Endodermal cell (in vitro differentiated cells): ENCODE measurements around the gene CCSER1. TPM values are rescaled to one million over a fixed set of nuclear protein-coding genes. Genes with fewer than 3 reads are reported as not detected.

Experiments used
- DNase-seq: peaks from one replicate; pipeline ENCODE4 v3.0.0-alpha.2; 2017
- H3K27ac ChIP-seq: 2 replicates; pipeline ENCODE4 v1.5.1; 2013; ENCODE audit warnings: mild to moderate bottlenecking, low read depth, low read length, moderate library complexity
- H3K27me3 ChIP-seq: 2 replicates; pipeline ENCODE4 v1.6.1; 2013; ENCODE audit warnings: mild to moderate bottlenecking, low read length, moderate library complexity; ENCODE audit not compliant: insufficient read depth, control insufficient read depth, poor library complexity, severe bottlenecking
- H3K36me3 ChIP-seq: 2 replicates; pipeline ENCODE4 v1.7.0; 2013; ENCODE audit warnings: mild to moderate bottlenecking, low read length, moderate library complexity; ENCODE audit not compliant: control insufficient read depth, insufficient read depth
- H3K4me1 ChIP-seq: one replicate; pipeline ENCODE4 v1.7.0; 2013; ENCODE audit warnings: low read length; ENCODE audit not compliant: control insufficient read depth, insufficient read depth
- H3K4me3 ChIP-seq: 2 replicates; pipeline ENCODE4 v1.5.1; 2013; ENCODE audit warnings: mild to moderate bottlenecking, low read length, moderate library complexity
- H3K9ac ChIP-seq: 2 replicates; pipeline ENCODE4 v1.6.1; 2013; ENCODE audit warnings: mild to moderate bottlenecking, low read length, moderate library complexity; ENCODE audit not compliant: poor library complexity, severe bottlenecking; ENCODE audit errors: extremely low read depth
- H3K9me3 ChIP-seq: 2 replicates; pipeline ENCODE4 v1.6.1; 2013; ENCODE audit warnings: mild to moderate bottlenecking, low read length, moderate library complexity; ENCODE audit not compliant: control insufficient read depth
- H3K27ac Mint-ChIP-seq: 2 replicates; pipeline ENCODE4 v1.8.0; 2020; ENCODE audit warnings: mixed read lengths
- H3K27me3 Mint-ChIP-seq: 2 replicates; pipeline ENCODE4 v1.8.0; 2021; ENCODE audit warnings: mild to moderate bottlenecking, mixed read lengths; ENCODE audit not compliant: insufficient read depth
- H3K36me3 Mint-ChIP-seq: 2 replicates; pipeline ENCODE4 v1.8.0; 2020; ENCODE audit warnings: low read depth, mixed read lengths
- H3K4me1 Mint-ChIP-seq: 2 replicates; pipeline ENCODE4 v1.8.0; 2020; ENCODE audit warnings: mixed read lengths
- H3K4me3 Mint-ChIP-seq: 2 replicates; pipeline ENCODE4 v1.8.0; 2020; ENCODE audit warnings: mild to moderate bottlenecking, moderate library complexity, mixed read lengths
- H3K9me3 Mint-ChIP-seq: 2 replicates; pipeline ENCODE4 v1.8.0; 2020; ENCODE audit warnings: mild to moderate bottlenecking, mixed read lengths
- WGBS, 2 experiments: methylation state at CpG; one replicate each; pipeline versions ENCODE4 v1.1.5 to v1.1.7; 2013; ENCODE audit warnings: missing lambda C conversion rate in 2 of 2, mixed read lengths in 1 of 2; ENCODE audit not compliant: insufficient coverage in 1 of 2, insufficient read length in 1 of 2; 5-methylcytosine and 5-hydroxymethylcytosine counted together
- total RNA-seq, 2 donors: library from RNA; stranded (reverse); fragmentation: NEBNext Ultra II Directional in 1 of 2; extraction: Animal tissue kit (Norgen Biotek cat#: 25700) in 1 of 2; gene quantifications; 2 replicates in 1 of 2; 3 replicates in 1 of 2; pipeline ENCODE4 v1.2.1, GENCODE V29; 2021
- TF ChIP-seq, protein P1 (sequence below): fragments of 200-600 bp; sonication (generic); conservative IDR thresholded peaks from 2 replicates; pipeline ENCODE4 v1.5.0; 2021; ENCODE audit warnings: antibody characterized with exemption, mild to moderate bottlenecking

Gene CCSER1
- total RNA-seq, 2 donors from 2014 or later = 1.1 to 2.2 TPM

DNA sequence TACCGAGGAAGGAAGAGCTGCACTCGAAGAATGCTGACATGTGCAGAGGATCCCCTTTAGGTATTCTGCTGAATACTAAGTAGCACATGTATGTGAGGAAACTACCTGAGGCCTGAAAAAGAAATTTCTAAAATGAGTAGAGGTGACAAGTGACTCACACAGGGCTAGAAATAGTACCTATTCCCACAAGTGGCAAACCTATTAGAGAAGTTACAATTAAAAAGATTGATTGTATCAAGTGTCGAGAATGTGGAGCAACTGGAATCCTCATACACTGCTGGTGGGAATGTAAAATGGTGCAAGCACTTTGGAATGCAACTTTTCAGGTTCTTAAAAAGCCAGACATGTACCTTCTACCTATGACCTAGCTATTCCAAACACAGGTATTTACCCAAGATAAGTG is 47.4 kb downstream of the CCSER1 start:
- TF ChIP-seq, protein P1, sequence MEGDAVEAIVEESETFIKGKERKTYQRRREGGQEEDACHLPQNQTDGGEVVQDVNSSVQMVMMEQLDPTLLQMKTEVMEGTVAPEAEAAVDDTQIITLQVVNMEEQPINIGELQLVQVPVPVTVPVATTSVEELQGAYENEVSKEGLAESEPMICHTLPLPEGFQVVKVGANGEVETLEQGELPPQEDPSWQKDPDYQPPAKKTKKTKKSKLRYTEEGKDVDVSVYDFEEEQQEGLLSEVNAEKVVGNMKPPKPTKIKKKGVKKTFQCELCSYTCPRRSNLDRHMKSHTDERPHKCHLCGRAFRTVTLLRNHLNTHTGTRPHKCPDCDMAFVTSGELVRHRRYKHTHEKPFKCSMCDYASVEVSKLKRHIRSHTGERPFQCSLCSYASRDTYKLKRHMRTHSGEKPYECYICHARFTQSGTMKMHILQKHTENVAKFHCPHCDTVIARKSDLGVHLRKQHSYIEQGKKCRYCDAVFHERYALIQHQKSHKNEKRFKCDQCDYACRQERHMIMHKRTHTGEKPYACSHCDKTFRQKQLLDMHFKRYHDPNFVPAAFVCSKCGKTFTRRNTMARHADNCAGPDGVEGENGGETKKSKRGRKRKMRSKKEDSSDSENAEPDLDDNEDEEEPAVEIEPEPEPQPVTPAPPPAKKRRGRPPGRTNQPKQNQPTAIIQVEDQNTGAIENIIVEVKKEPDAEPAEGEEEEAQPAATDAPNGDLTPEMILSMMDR = no peak
- H3K4me1 ChIP-seq = no peaks in the 10 kb centered on the region
- Mint-ChIP-seq H3K36me3 (no peaks in the 10 kb centered on the region), H3K9me3 (no peaks in the 10 kb centered on the region), H3K4me3 (no peak overlapping the region), H3K4me1 (no peaks in the 10 kb centered on the region), H3K27ac (no peak overlapping the region), H3K27me3 (no peaks in the 10 kb centered on the region)
- no peak overlapping the region for H3K4me3 ChIP-seq
- no peaks in the 10 kb centered on the region for H3K36me3 ChIP-seq
- no peak overlapping the region for H3K9ac ChIP-seq
- no peak overlapping the region for H3K27ac ChIP-seq
- H3K9me3 ChIP-seq = no peaks in the 10 kb centered on the region
- no peak for DNase-seq
- no peaks in the 10 kb centered on the region for H3K27me3 ChIP-seq
- 88 to 100% methylated on average over 2 to 3 of the region's 3 CpGs for WGBS, 2 experiments

DNA sequence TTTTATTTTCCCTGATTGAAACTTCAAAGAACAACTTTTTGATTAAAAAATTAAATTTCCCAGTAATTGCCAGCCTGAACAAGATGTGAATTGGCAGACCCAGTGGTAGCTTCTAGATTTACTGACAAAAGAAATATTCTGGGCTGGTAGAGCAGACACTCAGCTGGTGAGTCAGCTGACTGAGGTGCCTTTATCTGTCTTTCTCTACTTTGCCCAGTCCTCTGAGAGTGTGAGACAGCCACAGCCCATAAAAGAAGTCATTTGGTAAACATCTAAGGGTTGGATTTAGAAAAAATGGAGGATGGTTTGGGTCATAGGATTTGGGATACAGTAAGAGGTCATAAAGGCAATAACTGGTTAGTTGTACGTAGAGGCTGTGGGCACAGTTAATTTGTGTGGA is 54.5 kb downstream of the CCSER1 start:
- Mint-ChIP-seq H3K4me3 (no peak overlapping the region), H3K9me3 (no peaks in the 10 kb centered on the region), H3K27me3 (peaks cover 3% of the 10 kb centered on the region), H3K36me3 (no peaks in the 10 kb centered on the region), H3K27ac (no peak overlapping the region), H3K4me1 (peaks cover 26% of the 10 kb centered on the region)
- Histone ChIP-seq H3K36me3 (no peaks in the 10 kb centered on the region), H3K9me3 (no peaks in the 10 kb centered on the region), H3K27me3 (no peaks in the 10 kb centered on the region), H3K4me3 (no peak overlapping the region), H3K9ac (no peak overlapping the region), H3K4me1 (peaks cover 5% of the 10 kb centered on the region), H3K27ac (no peak overlapping the region)
- TF ChIP-seq, protein P1 = no peak
- 91% methylated on average over 1 of the region's 1 CpG; no CpG with 5 or more reads in 1 of the 2 experiments for WGBS, 2 experiments
- DNase-seq = no peak

DNA sequence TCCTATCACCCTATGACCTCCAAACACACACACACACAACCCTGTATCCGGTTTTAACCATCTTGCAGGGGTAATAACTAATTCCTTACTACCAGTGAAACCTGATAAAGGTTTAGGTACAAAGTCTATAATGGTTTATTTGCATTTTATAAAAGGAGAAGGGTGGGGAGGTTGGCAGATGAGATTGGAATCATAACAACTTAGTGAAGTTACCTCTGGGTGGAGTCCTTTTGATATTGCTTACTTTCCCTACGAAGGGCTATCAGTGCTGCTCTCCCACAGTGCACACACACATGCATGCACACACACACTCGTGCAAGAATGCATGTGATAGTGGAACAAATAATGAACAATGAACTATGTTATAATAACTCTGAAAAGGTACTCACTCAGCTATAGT is 56.1 kb downstream of the CCSER1 start:
- peaks cover 5% of the 10 kb centered on the region for H3K4me1 ChIP-seq
- H3K27me3 ChIP-seq = no peaks in the 10 kb centered on the region
- no peaks in the 10 kb centered on the region for H3K36me3 Mint-ChIP-seq
- no peak for DNase-seq
- H3K36me3 ChIP-seq = no peaks in the 10 kb centered on the region
- no peaks in the 10 kb centered on the region for H3K9me3 Mint-ChIP-seq
- no peak overlapping the region for H3K9ac ChIP-seq
- H3K27ac Mint-ChIP-seq = no peak overlapping the region
- no peak overlapping the region for H3K4me3 ChIP-seq
- WGBS, 2 experiments = 89% methylated on average over 3 of the region's 3 CpGs; no CpG with 5 or more reads in 1 of the 2 experiments
- H3K4me3 Mint-ChIP-seq = no peak overlapping the region
- no peak overlapping the region for H3K27ac ChIP-seq
- peaks cover 31% of the 10 kb centered on the region for H3K4me1 Mint-ChIP-seq
- TF ChIP-seq, protein P1 = no peak
- peaks cover 3% of the 10 kb centered on the region for H3K27me3 Mint-ChIP-seq
- no peaks in the 10 kb centered on the region for H3K9me3 ChIP-seq
